Stimulated activated CD4-positive, alpha-beta T cell treated with anti-CD3 and anti-CD28 coated beads, Interleukin-15, amount 100 ng/mL, for 24 hours (primary cell): ENCODE measurements around the gene FOXF1.
A peak's percentile ranks its signal among the peaks of the same experiment; 100 is the strongest.

Experiments
- DNase-seq: peaks from one replicate; pipeline ENCODE4 v3.0.0-alpha.2; 2020

Gene FOXF1

DNA sequence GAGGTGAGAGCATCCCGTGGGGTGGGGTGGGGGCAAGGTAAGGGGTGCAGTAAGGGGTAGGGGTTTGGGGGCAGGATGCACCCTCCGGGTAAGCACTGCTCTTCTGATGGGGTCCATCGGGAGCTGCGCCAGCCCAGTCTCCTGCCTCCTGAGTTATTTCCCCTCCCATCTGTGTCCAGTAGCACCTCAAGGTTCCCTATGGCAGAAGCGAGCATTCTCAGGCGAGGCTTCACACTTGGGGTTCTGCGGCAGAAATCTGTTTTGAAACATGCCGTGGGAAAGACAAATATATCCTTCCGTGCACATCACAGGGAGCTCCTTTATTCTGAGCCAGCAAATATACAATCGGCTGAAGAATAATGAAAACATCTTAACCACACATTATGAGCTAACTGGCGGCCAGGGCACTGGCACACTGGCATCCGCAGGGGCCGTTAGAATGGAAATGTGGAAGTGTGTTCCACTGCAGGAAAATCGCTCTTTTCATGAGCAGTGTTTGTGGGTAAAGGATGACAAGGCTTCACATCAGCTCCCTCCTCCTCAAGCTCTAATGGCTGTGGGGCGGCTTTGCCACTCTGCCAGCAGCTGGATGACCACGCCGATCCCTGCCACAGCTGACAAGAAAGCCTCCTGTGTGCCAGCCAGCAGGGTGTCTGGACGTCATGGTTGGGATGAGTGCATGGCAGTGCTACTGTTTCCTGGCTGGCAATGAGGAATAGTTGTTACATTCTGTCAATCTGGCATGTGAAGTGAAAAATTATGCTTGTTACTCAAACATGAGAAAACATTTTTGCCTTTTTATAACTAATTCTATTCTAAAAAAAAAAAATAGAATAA lies 24.7 kb downstream of the FOXF1 start:
- no peak for DNase-seq

GRCh38 chr16:86536621-86537020 lies 26.3 kb downstream of the FOXF1 start:
- DNase-seq, result no peak

- no peak for DNase-seq
Observed at GRCh38 chr16:86537486-86537885, 27.2 kb downstream of the FOXF1 start.

DNA sequence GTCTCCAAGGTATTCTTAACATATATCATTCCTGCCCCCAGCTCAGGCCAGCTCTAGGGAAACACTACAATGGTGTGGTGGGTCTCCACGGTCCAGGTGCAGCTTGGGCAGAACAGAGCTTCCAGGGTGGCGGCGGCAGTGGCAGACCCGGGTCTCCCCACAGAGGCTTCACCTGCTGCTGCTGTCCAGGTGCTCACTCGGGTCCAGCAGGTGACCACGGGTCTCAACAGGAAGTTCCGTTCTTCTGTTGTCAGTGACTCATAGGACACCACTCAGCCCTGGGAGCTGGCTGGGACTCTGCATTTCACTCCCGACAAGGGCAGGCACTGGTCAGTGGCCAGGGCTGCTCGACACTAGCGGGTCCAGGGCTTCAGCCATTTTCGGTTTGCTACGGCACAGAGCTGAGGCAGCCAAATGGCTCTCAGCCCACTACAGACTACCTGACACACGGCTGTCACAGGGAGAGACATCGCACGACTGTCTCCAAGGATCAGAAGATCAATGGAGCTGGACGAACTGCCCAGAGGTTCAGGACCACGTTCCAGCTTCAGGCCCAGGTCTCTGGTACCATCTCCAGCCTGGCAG lies 28.0 kb downstream of the FOXF1 start:
- no peak for DNase-seq

DNA sequence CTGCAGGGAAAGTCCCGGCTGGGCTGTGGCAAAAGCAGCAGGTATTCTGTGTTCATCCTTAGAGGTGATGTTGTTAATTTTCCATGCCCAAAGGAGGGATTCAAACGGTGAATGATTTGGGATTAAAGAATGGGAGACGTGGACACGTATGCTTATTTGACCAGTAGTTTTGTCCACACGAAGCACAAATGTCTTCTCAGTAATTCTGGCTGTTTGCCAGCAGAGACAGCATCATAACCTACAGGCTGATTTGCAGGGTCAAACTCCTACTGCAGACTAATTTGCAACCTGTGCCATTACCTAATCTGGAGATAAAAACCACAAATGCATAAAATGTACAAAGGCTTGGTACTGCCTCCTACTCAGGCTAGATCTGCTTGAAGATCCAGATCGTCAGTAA lies 30.6 kb downstream of the FOXF1 start:
- DNase-seq, result no peak

DNA sequence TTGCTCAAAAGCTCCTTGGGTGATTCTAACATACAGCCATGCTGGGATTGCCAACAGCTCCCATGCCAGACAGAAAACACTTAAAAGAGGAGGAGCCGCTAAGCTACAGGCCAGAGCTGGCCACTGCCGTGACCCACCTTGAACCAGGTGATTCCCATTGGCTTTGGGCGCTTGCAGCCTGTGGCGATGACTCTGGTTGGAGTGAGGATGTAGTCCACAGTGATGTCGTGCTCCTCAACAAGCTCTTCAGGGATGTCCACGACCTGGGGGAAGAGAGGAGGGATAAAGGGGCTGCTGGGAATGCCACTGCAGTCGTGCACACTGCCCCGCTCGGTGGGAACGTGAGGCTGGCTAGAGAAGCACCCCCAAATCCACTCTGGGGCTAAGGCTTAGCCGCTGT lies 31.2 kb downstream of the FOXF1 start:
- DNase-seq, result no peak

DNA sequence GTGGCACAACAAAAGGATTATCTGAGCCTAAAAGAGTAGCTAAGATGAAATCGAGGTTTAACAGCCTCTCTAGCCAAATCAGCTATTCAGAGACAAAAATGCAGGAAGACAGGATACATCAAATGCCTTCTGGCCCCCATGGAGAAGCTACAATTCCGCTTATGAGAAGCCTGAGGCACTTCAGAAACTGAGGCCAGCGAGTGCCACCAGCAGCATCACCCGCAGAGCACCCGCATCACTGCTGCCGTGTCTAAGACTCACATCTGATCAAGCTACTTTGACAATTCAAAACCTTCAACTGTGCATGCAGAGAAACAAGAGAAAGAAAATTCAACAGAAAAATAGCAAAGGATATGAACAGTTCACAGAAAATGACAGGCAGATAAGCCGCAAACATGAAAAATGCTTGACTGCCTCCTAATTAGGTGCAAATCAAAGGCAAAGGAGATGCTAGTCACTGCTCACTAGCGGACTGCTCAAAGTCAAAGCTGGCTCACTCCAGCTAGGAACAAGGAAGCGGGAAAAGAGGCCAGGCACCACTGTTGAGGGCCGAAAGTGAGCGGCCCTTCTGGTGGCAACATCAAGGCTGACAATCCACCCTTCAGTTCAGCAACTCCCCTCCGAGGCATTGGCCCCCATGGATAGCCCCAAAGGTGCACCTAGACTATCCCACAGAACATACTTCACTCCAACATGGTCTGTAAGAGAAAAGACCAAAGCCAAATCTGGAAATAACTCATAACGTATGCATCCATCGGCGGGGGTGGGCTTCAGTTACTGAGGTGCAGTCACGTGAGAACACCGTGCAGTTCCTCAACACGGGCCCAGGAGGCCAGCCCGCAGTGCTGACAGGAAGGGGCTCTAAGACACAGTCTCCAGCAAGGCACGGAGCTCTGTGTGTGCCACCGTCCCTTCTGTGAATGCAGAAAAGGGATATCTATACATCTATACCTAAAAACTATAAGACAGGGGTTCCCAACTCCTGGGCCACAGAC lies 32.7 kb downstream of the FOXF1 start:
- DNase-seq, result no peak

DNA sequence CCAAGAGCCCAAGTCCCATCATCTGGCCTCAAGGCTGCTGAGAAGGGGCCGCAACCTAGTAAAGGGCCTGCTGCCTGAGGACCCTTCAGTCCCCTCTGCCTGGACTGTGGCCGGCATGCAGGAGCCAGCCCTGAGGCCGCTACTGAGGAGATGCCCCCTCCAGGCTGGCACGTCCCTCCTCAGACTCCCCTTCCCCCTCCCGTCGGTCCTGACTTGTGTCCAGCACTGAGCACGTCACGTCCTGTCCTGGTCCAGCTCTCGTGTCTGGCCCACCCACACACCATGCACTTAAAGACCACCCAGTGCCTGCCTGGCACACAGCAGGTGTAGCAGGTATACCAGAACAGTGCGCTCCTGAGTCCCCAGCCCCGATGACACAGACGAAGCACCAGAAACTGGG lies 35.2 kb downstream of the FOXF1 start:
- DNase-seq, result no peak

GRCh38 chr16:86545954-86546637 lies 35.8 kb downstream of the FOXF1 start:
- no peak for DNase-seq

DNA sequence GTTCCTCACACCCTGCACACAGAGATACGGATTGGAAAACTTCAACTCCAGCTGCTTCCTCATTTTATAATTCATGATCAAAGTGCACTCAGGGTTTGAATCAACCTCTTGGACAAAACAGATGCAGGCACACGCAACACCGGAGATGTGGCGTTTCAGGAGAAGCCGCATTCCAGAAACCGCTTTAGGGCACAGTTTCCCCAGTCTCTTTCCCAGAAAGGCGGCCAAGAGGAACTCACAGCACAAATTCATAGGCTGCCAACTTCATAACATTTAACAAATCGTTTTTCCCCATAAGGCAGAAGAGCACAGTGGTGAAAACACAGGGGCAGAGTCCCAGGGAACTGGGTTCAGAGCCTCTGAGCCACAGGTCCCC lies 36.3 kb downstream of the FOXF1 start:
- no peak for DNase-seq

DNA sequence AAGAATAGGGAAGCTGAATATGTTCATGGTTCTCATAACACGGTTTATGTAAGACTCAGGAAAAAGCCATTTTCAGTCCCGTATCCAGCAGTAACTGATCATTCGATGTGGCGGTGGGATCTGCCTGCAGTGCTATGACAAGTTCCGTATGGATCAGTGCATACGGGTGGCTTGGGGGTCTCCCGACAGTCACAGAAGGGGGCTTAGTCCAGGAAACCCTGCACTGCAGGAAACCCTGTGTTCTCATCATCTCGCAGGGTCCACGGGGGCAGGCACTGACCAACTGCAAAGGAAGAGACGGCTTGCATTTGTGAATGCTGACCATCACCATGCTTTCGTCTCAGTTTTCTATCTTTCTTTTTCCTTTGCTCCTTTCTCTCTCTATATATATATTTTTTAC lies 37.0 kb downstream of the FOXF1 start:
- DNase-seq, result no peak

- peak; percentile 30 for DNase-seq
Observed at GRCh38 chr16:86549076-86549892, 39.0 kb downstream of the FOXF1 start.

- no peak for DNase-seq
Observed at GRCh38 chr16:86549893-86550190, 39.5 kb downstream of the FOXF1 start.

- DNase-seq, result no peak
Observed at GRCh38 chr16:86550281-86550680, 40.0 kb downstream of the FOXF1 start.

DNA sequence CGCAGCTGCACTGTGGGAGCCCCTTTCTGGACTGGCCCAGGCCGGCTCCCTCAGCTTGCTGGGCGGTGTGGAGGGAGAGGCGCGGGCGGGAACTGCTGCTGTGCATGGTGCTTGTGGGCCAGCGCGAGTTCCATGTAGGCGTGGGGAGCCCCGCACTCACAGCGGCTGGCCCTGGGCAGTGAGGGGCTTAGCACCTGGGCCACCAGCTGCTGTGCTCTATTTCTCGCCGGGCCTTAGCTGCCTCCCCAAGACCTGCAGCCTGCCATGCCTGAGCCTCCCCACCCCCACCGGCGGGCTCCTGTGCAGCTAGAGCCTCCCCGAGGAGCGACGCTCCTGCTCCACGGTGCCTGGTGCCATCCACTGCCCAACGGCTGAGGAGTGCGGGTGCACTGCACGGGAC lies 43.0 kb downstream of the FOXF1 start:
- no peak for DNase-seq

DNA sequence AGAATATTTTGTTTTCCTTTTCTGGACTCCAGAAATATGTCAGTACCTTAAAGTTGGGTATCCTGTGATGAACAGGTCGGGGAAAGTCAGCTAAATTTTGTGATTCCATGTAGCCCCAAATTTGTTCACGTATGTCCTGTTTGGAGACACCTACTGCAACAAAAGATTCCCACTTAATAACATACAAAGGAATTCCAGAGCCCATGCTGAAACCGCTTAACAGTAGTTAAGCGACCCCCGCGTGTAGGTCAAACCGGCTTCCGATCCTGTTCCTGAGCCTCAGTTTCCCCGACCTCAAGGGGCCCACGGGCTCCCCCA lies 44.2 kb downstream of the FOXF1 start:
- no peak for DNase-seq

- peak; percentile 94 for DNase-seq
Observed at GRCh38 chr16:86554917-86555703, 44.8 kb downstream of the FOXF1 start, which contains the start of gene MTHFSD. MTHFSD (minus strand) TSS chr16:86555235; CDS start chr16:86555184, 51 bp downstream.

DNA sequence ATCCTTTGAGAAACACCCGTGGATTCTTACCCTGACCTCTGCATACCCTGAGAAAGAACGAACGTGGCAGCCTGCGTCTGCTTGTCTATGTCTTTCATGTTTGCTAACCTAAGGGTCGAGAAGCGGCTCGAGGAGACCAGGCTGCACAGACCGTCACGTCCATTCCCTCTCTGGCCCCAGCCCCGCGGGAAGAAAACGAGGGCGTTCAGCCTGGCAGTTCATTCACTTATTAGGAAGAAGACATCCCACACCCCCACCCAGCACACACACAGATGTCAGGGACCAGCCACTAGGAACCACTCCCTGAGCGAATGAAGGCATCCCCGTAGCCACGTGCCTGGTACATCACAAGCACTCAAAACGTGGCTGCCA lies 45.4 kb downstream of the FOXF1 start:
- no peak for DNase-seq

GRCh38 chr16:86556576-86556975 lies 46.2 kb downstream of the FOXF1 start:
- DNase-seq, result no peak

DNA sequence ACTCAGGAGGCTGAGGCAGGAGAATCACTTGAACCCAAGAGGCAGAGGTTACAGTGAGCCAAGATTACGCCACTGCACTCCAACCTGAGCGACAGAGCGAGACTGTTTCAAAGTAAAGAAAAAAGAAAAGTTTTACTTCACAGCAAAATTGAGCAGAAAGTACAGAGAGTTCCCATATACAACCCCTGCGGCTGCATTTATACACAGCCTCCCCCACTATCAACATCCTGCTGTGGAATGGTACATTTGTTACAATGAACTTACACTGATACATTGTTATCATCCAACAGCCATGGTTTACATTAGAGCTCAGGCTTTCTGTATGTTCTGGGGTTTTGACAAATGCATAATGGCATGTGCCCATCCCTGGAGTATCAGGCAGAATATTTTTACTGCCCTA lies 47.3 kb downstream of the FOXF1 start:
- no peak for DNase-seq

- DNase-seq, result no peak
Observed at GRCh38 chr16:86558355-86559193, 48.2 kb downstream of the FOXF1 start.
